GM12878 (cell line): Measurements from ENCODE around the gene NXPE4. TPM values are rescaled to one million over a fixed set of nuclear protein-coding genes. Genes with fewer than 3 reads are reported as not detected.

Experiments used
- ATAC-seq: fragments of 200-7000 bp; cut with Tn5 transposase; 3 replicates; pipeline ENCODE4 v1.9.1; 2020; ENCODE audit warnings: mild to moderate bottlenecking, moderate library complexity
- BruUV-seq: library from RNA; stranded (reverse); fragments of 400-500 nt; replicated peaks from 2 replicates; lab custom pipeline; 2021; lab: Mats Ljungman, UMichigan
- CTCF ChIA-PET: fragments of 300-600 bp; sonication (Branson Sonifier 250); formaldehyde crosslinking; extraction: SDS; loops from one replicate; lab custom pipeline; 2021; ENCODE audit warnings: inconsistent platforms; lab: Yijun Ruan, JAX
- POLR2A ChIA-PET: fragments of 350-600 bp; formaldehyde crosslinking; extraction: SDS; loops from one replicate; lab custom pipeline; 2021; ENCODE audit warnings: inconsistent platforms; lab: Charles Lee
- RAD21 ChIA-PET: fragments of 300-600 bp; sonication (Branson Sonifier 250); formaldehyde crosslinking; loops from one replicate; lab custom pipeline; 2023; ENCODE audit warnings: antibody characterized with exemption; ENCODE audit not compliant: unreplicated experiment; lab: Charles Lee
- SMC1A ChIA-PET: fragments of 300-600 bp; sonication (Branson Sonifier 250); formaldehyde crosslinking; loops from one replicate; lab custom pipeline; 2023; ENCODE audit not compliant: unreplicated experiment, uncharacterized antibody; lab: Charles Lee
- DNase-seq: peaks from one replicate; pipeline ENCODE4 v3.0.0-alpha.2; 2011; ENCODE audit warnings: low read depth, low spot score
- FAIRE-seq: peaks from 3 replicates; lab custom pipeline; 2011; peaks lifted over from hg19 to GRCh38; lab: Jason Lieb, UNC
- H2AFZ ChIP-seq: 2 replicates; pipeline ENCODE4 v1.6.0; 2011; ENCODE audit warnings: low read depth, low read length, control low read depth; ENCODE audit not compliant: control insufficient read depth
- H3K27ac ChIP-seq: 2 replicates; pipeline ENCODE4 v1.5.1; 2011; ENCODE audit warnings: control low read depth; ENCODE audit not compliant: control insufficient read depth, insufficient read depth
- H3K27me3 ChIP-seq, 2 experiments: replicated peaks in 1 of 2; 2 replicates each; pipeline versions ENCODE4 v1.6.0 to v1.6.1; 2011; ENCODE audit warnings: low read length in 1 of 2; ENCODE audit not compliant: control insufficient read depth in 2 of 2, insufficient read depth in 2 of 2
- H3K36me3 ChIP-seq, 2 experiments: 2 replicates each; pipeline ENCODE4 v1.5.1; 2011; ENCODE audit warnings: low read length in 1 of 2; ENCODE audit not compliant: control insufficient read depth in 2 of 2, insufficient read depth in 2 of 2
- H3K4me1 ChIP-seq: 2 replicates; pipeline ENCODE4 v1.6.1; 2011; ENCODE audit warnings: mild to moderate bottlenecking, low read length, moderate library complexity, mixed read lengths; ENCODE audit not compliant: control insufficient read depth, insufficient read depth
- H3K4me2 ChIP-seq: 2 replicates; pipeline ENCODE4 v1.6.0; 2011; ENCODE audit warnings: control low read depth; ENCODE audit not compliant: control insufficient read depth, insufficient read depth
- H3K4me3 ChIP-seq: fragments of 200-600 bp; sonication (generic); 2 replicates; pipeline ENCODE4 v1.5.1; 2016
- H3K79me2 ChIP-seq: 2 replicates; pipeline ENCODE4 v1.6.0; 2011; ENCODE audit warnings: low read length; ENCODE audit not compliant: control insufficient read depth, insufficient read depth
- H3K9ac ChIP-seq: 2 replicates; pipeline ENCODE4 v1.8.0; 2011; ENCODE audit warnings: low read length, control low read depth, mixed read lengths; ENCODE audit not compliant: control insufficient read depth, insufficient read depth
- H3K9me3 ChIP-seq: replicated peaks from 3 replicates; pipeline ENCODE4 v1.5.1; 2011; ENCODE audit warnings: mild to moderate bottlenecking, low read length; ENCODE audit not compliant: control insufficient read depth, insufficient read depth
- H4K20me1 ChIP-seq: 2 replicates; pipeline ENCODE4 v1.6.0; 2011; ENCODE audit not compliant: control insufficient read depth, insufficient read depth
- CREB1 ChIP-seq: IDR thresholded peaks from 2 replicates; pipeline ENCODE4 v1.6.1; 2012; ENCODE audit warnings: low read depth, mild to moderate bottlenecking, inconsistent platforms
- EGR1 ChIP-seq, 2 experiments: IDR thresholded peaks; 1 replicate in 1 of 2; 2 replicates in 1 of 2; pipeline ENCODE4 v1.6.1; 2011 to 2012; ENCODE audit warnings: low read depth in 2 of 2, low read length in 2 of 2, borderline replicate concordance in 1 of 2, mild to moderate bottlenecking in 1 of 2, moderate library complexity in 1 of 2
- LARP7 ChIP-seq: fragments of 450-650 bp; IDR thresholded peaks from 2 replicates; pipeline ENCODE4 v1.6.1; 2017; ENCODE audit warnings: mild to moderate bottlenecking
- NKRF ChIP-seq: fragments of 450-650 bp; conservative IDR thresholded peaks from 2 replicates; pipeline ENCODE4 v1.6.1; 2017; ENCODE audit warnings: mild to moderate bottlenecking, moderate library complexity
- RBBP5 ChIP-seq: fragments of 200-600 bp; sonication (generic); conservative IDR thresholded peaks from 2 replicates; pipeline ENCODE4 v1.6.1; 2016
- RFX5 ChIP-seq: IDR thresholded peaks from 2 replicates; pipeline ENCODE4 v1.6.1; 2011; ENCODE audit warnings: low read depth, low read length, improper control_type of control experiment
- SRF ChIP-seq, 2 experiments: IDR thresholded peaks; 2 replicates each; pipeline ENCODE4 v1.6.1; 2011; ENCODE audit warnings: low read depth in 2 of 2, low read length in 2 of 2, mild to moderate bottlenecking in 1 of 2, moderate library complexity in 1 of 2
- STAT3 ChIP-seq: IDR thresholded peaks from 2 replicates; pipeline ENCODE4 v1.6.1; 2011; ENCODE audit warnings: low read depth, low read length, improper control_type of control experiment
- ZNF384 ChIP-seq: IDR thresholded peaks from 2 replicates; pipeline ENCODE4 v1.6.1; 2012; ENCODE audit warnings: low read depth, mild to moderate bottlenecking, low read length, improper control_type of control experiment, borderline replicate concordance
- WGBS: methylation state at CpG from one replicate; pipeline ENCODE4 v1.1.6; 2016; ENCODE audit warnings: low lambda C conversion rate; ENCODE audit not compliant: insufficient replicate concordance, insufficient coverage; ENCODE audit errors: missing lambda C conversion rate; 5-methylcytosine and 5-hydroxymethylcytosine counted together
- in situ Hi-C: fragments of 300-500 bp; cut with MboI; formaldehyde crosslinking; loops from 9 replicates; pipeline ENCODE4 v1.14.3; 2018; ENCODE audit warnings: mixed read lengths
- intact Hi-C: fragments of 100-400 bp; cut with micrococcal nuclease; formaldehyde crosslinking; loops from one replicate; pipeline ENCODE4 v1.14.2; 2022; ENCODE audit not compliant: unreplicated experiment
- polyA plus RNA-seq, 11 experiments: library from polyadenylated mRNA; depleted of rRNA in 4 of 11; unstranded in 6 of 11; stranded (reverse) in 5 of 11; fragments of >200 nt; fragmentation: Nextera tagmentation in 4 of 11; fragmentation: Illumina TruSeq in 1 of 11; extraction: Ambion mirVana in 4 of 11; extraction: Trizol in 1 of 11; gene quantifications; 1 replicate in 1 of 11; 2 replicates in 10 of 11; pipeline versions ENCODE4 v1.2.1 to v1.2.3, GENCODE V29; 2011 to 2016; ENCODE audit warnings: inconsistent platforms in 2 of 11, missing spikeins in 2 of 11, low read depth in 1 of 11
- total RNA-seq, 4 experiments: library from RNA; depleted of rRNA in 3 of 4; stranded (reverse); fragments of >200 nt in 3 of 4; fragmentation: Illumina TruSeq in 1 of 4; extraction: Trizol in 1 of 4; gene quantifications; 2 replicates each; pipeline versions ENCODE4 v1.2.1 to v1.2.3, GENCODE V29; 2013 to 2021
- TF ChIP-seq, protein P1 (sequence below), 3 experiments: IDR thresholded peaks in 2 of 3; conservative IDR thresholded peaks in 1 of 3; 2 replicates each; pipeline ENCODE4 v1.5.1; 2011; ENCODE audit warnings: low read depth in 3 of 3, low read length in 3 of 3, mild to moderate bottlenecking in 3 of 3, control low read depth in 2 of 3, moderate library complexity in 2 of 3, inconsistent platforms in 1 of 3, mixed read lengths in 1 of 3; ENCODE audit not compliant: control insufficient read depth in 2 of 3, insufficient read depth in 1 of 3; ENCODE audit errors: extremely low read depth in 1 of 3
- TF ChIP-seq, protein P2 (sequence below): IDR thresholded peaks from 2 replicates; pipeline ENCODE4 v1.6.1; 2012; ENCODE audit warnings: low read depth, low read length, improper control_type of control experiment

NXPE4 gene
- total and polyA plus RNA-seq, 10 of the 15 experiments (the other 5 are each of a cell fraction or from before 2014, with no cell fraction given) = not detected

GRCh38 chr11:114559425-114560310 is 35.9 kb downstream of the NXPE4 start, which contains the start of gene NXPE1:
TSS of gene NXPE1 (minus strand) at chr11:114559881. CDS start at chr11:114551201, 8,680 bp downstream.
- in situ Hi-C loops (no loop called here), intact Hi-C loops (no loop called here)
- Histone ChIP-seq H4K20me1 (no peaks in the 10 kb centered on the region), H3K9ac (no peak within 1 kb of the TSS), H3K79me2 (no peaks in the 10 kb centered on the region), H3K4me2 (no peak within 1 kb of the TSS), H3K36me3 (no peaks in the 10 kb centered on the region), H3K4me3 (no peak within 1 kb of the TSS), H3K4me1 (no peaks in the 10 kb centered on the region), H3K27ac (no peak within 1 kb of the TSS), H3K27me3 (peaks cover 0 to 6% of the 10 kb centered on the region in 2 experiments; a peak in 2 of 4 replicates), H3K9me3 (no peaks in the 10 kb centered on the region), H2AFZ (no peak within 1 kb of the TSS)
- DNase-seq (no peak), ATAC-seq (no peak), FAIRE-seq (no peak)
- ChIA-PET CTCF (interaction anchor here (1.1 kb wide), 1 partner anchor 12 kb away, joined by 3 read pairs; no protein-coding TSS in a partner anchor), RAD21 (no interaction called here), POLR2A (no interaction called here), SMC1A (no interaction called here)
- WGBS = 11% methylated on average over 4 of the region's 4 CpGs
- TF ChIP-seq NKRF (no peak), RBBP5 (no peak), RFX5 (no peak), ZNF384 (no peak), CREB1 (no peak), LARP7 (no peak), STAT3 (no peak), EGR1 (IDR thresholded peaks at IDR 0.05; ENCODE audit: borderline replicate concordance in 1 of 2, low read depth in 2 of 2, low read length in 2 of 2) (no peak), SRF (IDR thresholded peaks at IDR 0.05; ENCODE audit: low read depth in 2 of 2, low read length in 2 of 2) (no peak)
- TF ChIP-seq, protein P1, sequence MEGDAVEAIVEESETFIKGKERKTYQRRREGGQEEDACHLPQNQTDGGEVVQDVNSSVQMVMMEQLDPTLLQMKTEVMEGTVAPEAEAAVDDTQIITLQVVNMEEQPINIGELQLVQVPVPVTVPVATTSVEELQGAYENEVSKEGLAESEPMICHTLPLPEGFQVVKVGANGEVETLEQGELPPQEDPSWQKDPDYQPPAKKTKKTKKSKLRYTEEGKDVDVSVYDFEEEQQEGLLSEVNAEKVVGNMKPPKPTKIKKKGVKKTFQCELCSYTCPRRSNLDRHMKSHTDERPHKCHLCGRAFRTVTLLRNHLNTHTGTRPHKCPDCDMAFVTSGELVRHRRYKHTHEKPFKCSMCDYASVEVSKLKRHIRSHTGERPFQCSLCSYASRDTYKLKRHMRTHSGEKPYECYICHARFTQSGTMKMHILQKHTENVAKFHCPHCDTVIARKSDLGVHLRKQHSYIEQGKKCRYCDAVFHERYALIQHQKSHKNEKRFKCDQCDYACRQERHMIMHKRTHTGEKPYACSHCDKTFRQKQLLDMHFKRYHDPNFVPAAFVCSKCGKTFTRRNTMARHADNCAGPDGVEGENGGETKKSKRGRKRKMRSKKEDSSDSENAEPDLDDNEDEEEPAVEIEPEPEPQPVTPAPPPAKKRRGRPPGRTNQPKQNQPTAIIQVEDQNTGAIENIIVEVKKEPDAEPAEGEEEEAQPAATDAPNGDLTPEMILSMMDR (IDR thresholded peaks at IDR 0.05 in 2 of 3, conservative IDR thresholded peaks at IDR 0.05 in 1 of 3; ENCODE audit: control insufficient read depth in 2 of 3, extremely low read depth in 1 of 3, insufficient read depth in 1 of 3, low read depth in 3 of 3, low read length in 3 of 3) = no peak
- TF ChIP-seq, protein P2, sequence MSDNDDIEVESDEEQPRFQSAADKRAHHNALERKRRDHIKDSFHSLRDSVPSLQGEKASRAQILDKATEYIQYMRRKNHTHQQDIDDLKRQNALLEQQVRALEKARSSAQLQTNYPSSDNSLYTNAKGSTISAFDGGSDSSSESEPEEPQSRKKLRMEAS = no peak
- BruUV-seq = no TSS peak
